ENCODE results near the gene RNASEH2C.
"Not testable (repeated sequence)": the region's sequence is repeated elsewhere in the genome, so short reads cannot be mapped to it uniquely, and the experiment has no call there.

RNASEH2C gene

DNA sequence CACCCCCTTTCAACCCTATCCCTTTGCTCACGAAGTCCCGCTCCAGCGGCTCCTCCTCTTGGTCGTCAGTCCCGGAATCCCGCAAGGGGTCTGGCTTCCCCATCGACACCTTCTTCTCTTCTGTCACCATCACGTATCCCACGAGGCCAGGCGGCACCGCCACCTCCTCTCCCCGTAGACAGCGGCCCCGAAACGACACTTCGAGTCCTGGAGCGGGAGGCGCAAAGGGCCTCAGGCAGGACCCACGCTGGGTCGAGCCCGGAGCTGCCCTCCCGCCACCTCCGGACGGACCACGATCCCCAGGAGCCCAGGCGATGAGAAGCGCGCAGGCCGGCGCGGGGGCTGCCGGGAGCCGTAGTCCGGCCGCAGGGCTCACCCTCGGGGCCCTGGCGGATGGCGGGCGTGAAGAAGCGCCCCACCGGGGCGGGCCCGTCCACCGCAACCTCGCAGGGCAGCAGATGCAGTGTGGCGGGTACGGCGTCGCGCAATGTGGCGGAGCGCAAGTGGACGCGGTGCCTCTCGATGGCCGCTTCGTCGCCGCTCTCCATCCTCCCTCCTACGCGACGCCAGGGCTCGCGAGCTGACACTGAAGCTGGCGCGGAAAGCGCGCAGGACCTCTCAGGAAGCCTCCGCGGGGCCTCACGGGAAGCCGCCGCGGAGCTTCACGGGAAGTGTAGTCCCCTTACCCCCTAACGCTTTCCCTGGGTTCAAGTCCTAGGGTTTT, at the start of gene RNASEH2C:
RNASEH2C (minus strand) TSS at position 588 of the 724 bp plus-strand sequence; CDS start at position 548, 40 bp downstream.
- DNase-seq, result peak; percentile 75 to 96

DNA sequence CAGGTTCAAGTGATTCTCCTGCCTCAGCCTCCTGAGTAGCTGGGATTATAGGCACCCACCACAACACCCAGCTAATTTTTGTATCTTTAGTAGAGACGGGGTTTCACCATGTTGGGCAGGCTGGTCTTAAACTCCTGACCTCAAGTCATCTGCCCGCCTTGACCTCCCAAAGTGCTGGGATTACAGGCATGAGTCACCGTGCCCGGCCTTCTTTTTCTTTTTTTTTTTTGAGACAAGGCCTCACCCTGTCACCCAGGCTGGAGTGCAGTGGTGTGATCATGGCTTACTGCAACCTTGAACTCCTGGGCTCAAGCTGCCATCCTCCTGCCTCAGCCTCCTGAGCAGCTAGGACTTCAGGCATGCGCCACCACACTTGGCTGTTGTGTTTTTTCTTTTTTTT, 47.2 kb upstream of the RNASEH2C start:
- DNase-seq, result not testable (repeated sequence)

DNA sequence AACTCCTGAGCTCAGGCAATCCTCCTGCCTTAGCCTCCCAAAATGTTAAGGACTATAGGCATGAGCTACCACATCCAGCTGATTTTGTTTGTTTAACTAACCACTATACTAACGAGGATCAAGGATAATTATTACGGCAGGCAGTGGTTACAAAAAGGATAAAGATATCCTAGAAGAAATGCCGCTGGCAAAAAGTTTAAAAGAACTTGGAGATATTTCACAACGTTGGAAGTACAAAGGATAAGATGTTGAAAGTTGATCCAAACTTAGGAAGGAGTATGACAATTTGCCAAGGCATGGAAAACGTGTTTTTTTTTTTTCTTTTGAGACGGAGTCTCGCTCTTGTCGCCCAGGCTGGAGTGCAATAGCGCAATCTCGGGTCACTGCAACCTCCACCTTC, 46.8 kb upstream of the RNASEH2C start:
- no peak for DNase-seq

DNA sequence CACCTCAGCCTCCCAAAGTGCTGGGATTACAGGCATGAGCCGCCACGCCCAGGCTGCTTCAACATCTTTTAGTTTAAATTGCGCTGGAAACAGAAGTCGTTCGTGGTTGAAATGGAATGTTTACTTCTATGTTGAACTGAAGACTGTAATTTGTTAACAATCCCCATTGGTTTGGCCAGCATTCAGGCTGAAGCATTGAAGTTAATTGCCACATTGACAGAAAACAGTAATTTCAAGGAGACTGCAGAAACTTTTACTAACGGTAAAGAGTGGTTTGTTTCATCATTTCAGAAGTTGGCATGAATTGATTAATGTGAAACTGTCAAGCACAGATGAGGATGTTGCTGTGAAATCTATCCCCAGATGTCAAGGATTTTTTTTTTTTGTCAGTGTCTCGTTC, 45.9 kb upstream of the RNASEH2C start:
- DNase-seq, result no peak

DNA sequence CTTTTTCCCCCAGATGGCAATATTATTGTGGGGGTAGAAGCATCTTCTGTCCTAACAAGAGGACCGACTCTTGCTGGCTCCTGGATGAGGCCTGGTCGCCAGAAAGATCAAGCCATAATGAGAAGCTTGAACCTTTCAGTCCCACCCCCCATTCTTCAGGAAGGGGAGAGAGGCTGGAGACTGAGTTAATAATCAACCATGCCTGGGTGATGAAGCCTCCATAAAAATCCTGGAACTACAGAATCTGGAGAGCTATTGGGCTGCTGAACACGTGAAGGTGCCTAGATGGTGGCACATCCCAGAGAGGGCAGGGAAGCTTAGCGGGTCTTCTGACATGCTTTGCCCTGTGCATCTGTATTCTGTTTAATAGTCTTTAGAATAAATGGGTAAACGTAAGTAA, 43.8 kb upstream of the RNASEH2C start:
- peak in 1 of 2 experiments; percentile 55 for DNase-seq

DNA sequence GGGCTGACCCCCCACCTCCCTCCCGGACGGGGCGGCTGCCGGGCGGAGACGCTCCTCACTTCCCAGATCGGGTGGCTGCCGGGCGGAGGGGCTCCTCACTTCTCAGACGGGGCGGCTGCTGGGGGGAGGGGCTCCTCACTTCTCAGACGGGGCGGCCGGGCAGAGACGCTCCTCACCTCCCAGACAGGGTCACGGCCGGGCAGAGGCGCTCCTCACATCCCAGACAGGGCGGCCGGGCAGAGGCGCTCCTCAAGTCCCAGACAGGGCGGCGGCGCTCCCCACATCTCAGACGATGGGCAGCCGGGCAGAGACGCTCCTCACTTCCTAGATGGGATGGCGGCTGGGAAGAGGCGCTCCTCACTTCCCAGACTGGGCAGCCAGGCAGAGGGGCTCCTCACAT, 42.2 kb upstream of the RNASEH2C start:
- DNase-seq, result not testable (repeated sequence)

DNA sequence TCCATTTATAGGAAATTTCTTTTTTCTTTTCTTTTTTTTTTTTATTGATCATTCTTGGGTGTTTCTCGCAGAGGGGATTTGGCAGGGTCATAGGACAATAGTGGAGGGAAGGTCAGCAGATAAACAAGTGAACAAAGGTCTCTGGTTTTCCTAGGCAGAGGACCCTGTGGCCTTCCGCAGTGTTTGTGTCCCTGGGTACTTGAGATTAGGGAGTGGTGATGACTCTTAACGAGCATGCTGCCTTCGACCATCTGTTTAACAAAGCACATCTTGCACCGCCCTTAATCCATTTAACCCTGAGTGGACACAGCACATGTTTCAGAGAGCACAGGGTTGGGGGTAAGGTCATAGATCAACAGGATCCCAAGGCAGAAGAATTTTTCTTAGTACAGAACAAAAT, 41.6 kb upstream of the RNASEH2C start:
- DNase-seq, result not testable (repeated sequence)

DNA sequence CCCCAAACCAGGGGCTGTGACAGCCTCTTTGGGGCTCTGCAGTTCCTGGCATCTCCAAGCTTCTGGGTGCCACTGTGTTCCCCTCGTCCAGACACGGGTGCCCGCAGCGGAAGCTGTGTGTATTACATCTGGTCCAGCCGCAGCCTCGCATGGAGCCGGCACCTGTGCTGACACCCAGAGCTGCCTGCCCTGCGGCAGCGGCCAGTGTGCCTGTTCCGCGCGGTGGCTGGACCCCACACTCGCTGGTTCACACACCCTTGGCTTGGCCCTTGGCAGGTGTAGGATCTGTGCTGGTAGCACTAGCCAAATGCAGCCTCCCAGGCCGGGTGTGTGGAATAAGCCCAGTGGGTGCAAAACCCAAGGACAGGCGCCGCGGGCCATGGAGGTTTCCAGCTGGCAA, 24.5 kb upstream of the RNASEH2C start:
- DNase-seq, result peak in 1 of 2 experiments; percentile 73

DNA sequence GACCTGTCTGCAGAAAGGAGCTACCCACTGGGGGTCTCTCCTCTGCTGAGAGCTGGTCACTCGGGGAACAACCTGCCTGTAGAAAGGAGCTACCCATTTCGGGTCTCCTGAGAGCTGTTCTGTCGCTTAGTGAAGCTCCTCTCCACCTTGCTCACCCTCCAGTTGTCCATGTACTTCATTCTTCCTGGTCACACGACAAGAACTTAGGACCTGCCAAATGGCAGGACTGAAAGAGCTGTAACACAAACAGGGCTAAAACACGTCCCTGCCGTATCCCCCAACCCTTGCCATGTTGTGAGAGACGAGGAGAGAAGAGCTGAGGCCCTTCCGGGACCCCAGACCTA, 24.1 kb upstream of the RNASEH2C start:
- no peak for DNase-seq

DNA sequence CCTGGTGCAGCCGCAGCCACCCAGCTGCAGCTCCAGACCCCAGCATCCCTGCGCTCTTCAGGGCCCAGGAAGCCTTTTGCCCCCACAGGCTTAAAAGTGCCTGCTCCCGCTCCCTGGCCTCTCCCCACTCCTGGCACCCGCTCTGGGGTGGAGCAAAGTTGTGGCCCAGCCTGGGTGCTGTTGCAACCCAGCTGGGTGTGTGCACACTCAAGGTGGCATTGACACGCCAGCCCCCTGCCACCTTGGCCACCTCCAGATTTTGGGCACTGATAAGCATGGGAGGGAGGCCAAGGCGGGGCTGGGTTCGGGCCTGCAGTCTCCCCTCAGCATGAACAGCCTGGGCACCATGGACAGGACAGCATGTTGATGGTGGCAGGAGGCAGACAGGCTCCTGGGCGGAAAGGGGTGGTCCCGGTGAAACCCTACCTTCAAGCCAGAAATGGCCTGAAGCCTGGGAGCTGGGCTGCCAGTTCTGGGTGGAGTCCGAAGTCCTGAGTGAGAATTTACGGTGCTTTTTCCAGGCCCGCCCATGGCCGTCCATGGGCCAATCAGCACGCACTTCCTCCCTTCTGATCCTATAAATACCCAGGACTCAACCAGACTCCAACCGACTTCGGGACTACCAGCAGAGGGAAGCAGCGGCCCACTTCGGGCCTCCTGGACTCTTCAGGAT, 23.6 kb upstream of the RNASEH2C start:
- DNase-seq, result peak; percentile 79 to 92

DNA sequence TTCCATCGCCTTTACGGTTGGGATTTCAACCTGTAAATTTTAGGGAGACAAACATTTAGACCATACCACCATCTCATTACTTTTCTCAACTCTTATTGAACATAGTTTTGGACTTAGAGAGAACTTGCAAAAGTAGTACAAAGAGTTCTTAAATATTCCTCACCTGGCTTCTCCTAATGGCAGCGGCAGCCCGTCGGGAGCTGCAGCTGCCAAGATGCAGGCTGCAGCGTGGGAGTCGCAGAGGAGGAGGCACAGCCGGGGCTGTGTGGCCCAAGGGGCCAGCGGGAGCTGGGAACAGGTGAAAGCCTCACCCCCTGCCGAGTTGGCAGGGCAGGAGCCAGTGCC, 23.1 kb upstream of the RNASEH2C start:
- DNase-seq, result no peak

DNA sequence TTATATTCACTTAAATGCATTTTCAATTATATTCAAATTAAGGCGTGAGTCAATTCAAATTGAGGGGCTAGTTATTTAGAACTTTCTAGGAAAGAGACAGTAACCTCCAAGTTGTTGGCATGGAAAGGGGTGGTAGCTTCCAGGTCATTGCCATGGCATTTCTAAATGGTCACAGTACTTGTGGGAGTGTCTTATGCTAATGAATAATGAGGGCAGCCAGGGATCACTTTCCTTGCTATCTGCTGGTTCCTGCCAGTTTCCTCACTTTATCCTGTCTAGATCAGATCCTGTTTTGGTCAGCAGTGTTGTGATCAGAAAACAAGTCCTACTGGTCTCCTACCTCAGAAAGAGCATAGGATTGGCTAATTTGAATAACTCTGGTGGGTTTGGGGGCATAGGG, 21.8 kb upstream of the RNASEH2C start:
- no peak for DNase-seq

DNA sequence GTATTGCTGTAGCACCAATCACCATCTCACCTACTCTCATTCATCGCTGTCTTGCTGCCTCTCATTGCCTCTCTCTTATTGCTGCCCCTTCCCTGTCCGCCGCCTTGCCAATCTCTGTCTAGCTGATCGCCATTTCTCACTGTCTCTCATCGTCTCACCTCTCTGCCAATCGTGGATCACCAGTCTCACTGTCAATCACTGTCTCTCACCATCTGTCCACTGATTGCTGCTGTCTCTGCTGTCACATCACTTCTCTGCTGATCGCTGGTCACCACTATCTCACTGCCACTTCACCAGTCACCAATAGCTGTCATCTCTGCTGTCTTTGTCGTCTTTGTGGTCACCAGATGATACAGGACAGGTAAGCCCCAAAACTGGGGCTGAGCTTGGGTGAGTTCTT, 20.6 kb upstream of the RNASEH2C start:
- DNase-seq, result no peak

DNA sequence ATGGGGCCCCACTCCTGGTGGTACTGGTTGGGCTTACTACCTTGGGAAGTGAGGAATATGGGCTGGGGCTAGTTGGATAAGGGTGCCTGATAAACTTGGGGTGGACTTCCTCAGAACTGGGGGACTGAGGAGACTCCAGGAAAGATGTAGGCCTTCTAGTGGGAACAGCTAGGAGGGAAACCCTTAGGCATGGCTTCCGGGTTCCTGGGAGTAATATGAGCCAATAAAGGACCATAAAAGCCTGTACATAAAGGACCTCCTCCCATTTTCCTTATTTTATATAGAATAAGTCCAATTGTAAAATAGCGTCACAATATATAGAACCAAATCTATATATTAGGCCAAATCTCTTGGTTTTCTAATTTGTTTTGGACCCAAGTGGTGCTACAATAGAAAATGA, 18.4 kb upstream of the RNASEH2C start:
- DNase-seq, result no peak

DNA sequence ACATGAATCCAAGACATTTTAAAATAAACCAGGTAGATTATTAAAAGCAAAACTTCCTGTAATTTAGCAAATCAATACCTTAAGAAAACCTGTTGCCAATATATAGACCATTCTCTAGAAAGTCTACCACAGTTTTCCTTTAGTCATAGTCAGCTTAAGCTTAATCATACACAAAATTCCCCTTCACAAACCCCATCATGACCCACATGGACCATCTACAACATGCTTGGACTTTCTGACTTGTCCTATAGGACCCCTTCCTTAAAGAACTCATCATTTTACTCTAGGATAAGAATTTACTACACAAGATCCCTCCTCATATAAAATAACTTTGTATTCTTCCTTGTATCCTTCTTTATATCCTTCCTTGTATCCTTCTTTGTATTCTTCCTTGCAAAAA, 16.2 kb upstream of the RNASEH2C start:
- DNase-seq, result no peak

DNA sequence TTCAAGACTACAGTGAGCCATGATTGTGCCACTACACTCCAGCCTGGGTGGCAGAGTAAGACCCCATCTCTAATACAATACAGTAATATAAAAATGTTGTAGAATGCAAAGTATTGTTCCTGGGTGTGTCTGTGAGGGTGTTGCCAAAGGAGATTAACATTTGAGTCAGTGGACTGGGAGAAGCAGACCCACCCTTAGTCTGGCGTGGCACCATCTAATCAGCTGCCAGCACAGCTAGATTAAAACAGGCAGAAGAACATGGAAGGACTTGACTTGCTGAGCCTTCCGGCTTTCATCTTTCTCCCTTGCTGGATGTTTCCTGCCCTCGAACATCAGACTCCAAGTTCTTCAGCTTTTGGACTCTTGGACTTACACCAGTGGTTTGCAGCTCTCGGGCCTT, 14.5 kb upstream of the RNASEH2C start:
- DNase-seq, result not testable (repeated sequence)

DNA sequence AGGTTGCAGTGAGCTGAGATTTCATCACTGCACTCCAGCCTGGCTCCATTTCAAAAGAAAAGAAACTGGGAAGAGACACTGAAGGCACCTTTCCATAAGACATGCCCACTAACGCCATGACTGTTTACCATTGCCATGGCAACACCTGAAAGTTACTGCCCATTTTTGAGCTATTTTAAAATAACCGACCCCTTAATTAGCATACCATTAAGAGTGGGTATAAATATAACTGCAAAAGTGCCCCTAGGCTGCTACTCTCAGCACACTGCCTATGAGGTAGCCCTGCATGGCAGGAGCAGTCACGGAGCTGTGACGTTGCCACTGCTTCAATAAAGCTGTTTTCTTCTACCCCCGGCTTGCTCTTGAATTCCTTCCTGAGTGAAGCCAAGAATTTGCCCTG, 9.9 kb upstream of the RNASEH2C start:
- no peak for DNase-seq

DNA sequence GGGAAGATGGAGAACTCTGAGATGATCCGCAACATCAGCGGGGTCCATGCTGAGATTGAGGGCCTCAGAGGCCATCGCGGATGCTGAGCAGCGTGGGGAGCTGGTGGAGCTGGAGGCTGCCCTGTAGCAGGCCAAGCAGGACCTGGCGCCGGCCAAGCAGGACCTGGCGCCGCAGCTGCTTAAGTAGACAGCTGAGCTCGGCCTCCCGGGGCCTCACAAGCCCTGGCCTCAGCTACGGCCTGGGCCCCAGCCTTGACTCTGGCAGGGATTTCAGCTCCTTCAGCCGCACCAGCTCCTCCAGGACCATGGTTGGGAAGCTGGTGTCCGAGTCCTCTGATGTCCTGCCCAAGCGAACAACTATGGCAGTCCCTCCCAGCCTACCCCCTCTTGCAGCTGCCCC, 7.3 kb upstream of the RNASEH2C start:
- no peak for DNase-seq

DNA sequence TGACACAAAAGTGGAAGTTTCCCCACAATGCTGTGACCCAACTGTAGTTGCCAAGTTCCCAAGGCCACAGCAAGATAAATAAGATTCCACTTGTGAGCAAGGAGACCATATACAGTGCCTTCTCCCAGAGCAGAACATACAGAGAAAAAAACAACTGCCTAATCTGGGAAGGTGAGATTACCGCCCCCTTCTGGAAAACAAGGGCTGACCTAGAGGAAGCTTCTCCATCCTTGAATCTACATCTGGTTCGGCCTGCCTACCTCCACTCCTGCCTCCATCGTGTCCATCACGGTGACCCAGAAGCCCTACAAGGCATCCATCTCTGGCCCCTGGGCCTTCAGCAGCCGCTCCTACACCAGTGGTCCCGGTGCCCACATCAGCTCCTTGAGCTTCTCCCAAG, 6.1 kb upstream of the RNASEH2C start:
- DNase-seq, result no peak

DNA sequence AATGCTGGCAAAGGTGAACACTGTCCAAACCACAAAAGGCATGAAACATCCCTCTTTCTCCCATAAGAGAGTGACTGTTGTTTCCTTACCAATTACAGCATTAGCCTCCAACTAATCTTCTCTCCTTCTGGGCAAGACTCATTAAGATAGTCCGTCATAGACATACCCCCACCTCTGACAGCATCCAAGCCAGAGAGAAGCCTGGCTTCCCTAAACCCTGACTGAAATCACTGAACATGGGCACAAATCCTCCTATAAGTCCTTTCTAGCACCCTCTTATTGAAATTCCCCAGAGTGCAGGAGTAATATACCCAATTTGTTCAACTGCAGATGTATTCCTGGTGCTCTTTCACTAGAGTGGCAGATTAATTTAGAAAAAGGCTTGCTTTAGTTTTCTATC, 1.7 kb upstream of the RNASEH2C start:
- no peak for DNase-seq

DNA sequence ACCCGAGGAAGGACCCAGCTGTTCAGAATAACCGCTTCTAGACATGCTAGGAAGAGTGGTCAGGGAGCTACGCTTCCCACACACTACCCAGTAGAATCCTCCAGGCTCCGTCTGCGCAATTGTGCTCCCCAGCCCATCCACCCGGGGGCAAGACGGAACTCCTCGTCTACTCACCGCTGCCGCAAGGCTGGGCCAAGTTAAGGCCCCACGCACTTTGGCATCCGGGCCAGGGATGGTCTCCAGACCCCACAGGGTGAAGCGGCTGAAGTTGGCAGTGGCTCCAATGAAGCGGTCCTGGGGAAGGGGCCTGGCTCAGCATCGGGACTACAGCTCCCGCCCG, 757 bp downstream of the RNASEH2C start:
- DNase-seq, result peak in 1 of 2 experiments; percentile 61

DNA sequence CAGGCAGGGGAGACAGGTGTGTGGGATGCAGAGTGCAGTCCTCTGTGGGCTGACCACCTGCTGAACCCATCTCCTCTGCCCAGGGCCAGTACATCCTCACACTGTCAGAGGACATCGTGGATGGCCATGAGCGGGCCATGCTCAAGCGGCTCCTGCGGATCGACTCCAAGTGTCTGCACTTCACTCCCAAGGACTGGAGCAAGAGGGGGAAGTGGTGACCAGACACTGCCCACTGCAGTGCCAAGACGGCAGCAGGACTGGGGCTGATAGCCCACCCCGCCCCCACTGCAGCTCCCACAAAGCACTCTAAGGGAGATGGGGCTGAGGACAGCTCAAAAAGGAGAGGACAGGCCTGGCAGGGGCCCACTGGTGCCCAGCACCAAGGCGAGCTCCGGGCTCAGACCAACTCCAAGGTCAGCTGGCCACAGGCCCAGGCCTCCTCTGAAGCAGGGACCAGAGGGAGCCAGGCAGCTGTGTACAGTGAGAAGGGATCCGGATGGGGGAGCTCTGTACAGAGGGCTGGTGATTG, 1.6 kb downstream of the RNASEH2C start:
- DNase-seq, result peak in 1 of 2 experiments; percentile 46

DNA sequence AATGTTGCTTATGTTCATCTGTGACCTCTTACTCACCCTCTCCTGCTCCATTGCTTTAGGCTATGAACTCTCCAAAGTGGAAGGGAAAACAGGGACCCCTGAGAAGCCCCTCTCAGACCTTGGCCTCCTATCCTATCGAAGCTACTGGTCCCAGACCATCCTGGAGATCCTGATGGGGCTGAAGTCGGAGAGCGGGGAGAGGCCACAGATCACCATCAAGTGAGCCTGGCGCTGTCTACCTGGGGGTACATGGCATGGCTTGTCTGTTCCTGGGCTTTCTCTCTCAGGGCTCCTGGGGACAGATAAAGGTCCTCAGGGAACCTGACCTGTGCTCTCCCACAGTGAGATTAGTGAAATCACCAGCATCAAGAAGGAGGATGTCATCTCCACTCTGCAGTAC, 2.1 kb downstream of the RNASEH2C start:
- DNase-seq, result no peak

DNA sequence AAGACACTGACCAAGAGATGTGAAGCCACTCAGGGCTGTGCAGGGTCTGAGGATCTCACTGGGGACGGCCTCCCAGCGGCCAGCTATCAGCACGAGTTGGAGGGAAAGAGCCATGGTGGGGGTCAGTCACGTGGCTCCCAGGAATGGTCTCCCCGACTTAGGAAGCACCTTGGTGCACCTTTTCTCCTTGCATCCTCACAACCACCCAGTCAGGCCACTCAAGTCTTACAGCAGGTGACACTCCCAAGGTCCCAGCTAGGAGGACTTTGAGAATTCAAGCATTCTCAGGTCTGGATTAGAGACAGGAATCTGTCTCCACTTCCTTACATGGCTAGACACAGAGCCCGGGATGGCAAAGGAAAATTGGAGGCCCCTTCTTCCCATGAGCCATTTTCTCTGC, 2.7 kb downstream of the RNASEH2C start:
- DNase-seq, result no peak

Data from NCI-H526 (cell line).